WTC11 (cell line): Measurements from ENCODE around the gene SPATA18. TPM values are rescaled to one million over a fixed set of nuclear protein-coding genes. Genes with fewer than 3 reads are reported as not detected.

ENCODE experiments used
- ATAC-seq: fragments of 200-7000 bp; cut with Tn5 transposase; 2 replicates; pipeline ENCODE4 v1.10.0; 2021; ENCODE audit warnings: mild to moderate bottlenecking, moderate library complexity
- CTCF ChIA-PET: fragments of 300-600 bp; sonication (Branson Sonifier 250); formaldehyde crosslinking; loops from one replicate; lab custom pipeline; 2021; ENCODE audit warnings: antibody characterized with exemption; lab: Charles Lee
- POLR2A ChIA-PET: fragments of 350-600 bp; sonication (Branson Sonifier 250); formaldehyde crosslinking; loops from one replicate; lab custom pipeline; 2021; ENCODE audit warnings: antibody characterized with exemption; lab: Charles Lee
- DNase-seq: peaks from one replicate; pipeline ENCODE4 v3.0.0; 2021; ENCODE audit warnings: low spot score
- H3K27ac Mint-ChIP-seq: 2 replicates; pipeline ENCODE4 v1.8.0; 2021; ENCODE audit warnings: mixed read lengths
- H3K27me3 Mint-ChIP-seq: 2 replicates; pipeline ENCODE4 v1.8.0; 2021; ENCODE audit warnings: low read depth, mild to moderate bottlenecking, moderate library complexity, mixed read lengths
- H3K36me3 Mint-ChIP-seq: 2 replicates; pipeline ENCODE4 v1.8.0; 2021; ENCODE audit warnings: mixed read lengths
- H3K4me1 Mint-ChIP-seq: 2 replicates; pipeline ENCODE4 v1.8.0; 2022; ENCODE audit warnings: mixed read lengths
- H3K4me3 Mint-ChIP-seq: 2 replicates; pipeline ENCODE4 v1.8.0; 2021; ENCODE audit warnings: mild to moderate bottlenecking, moderate library complexity, mixed read lengths
- H3K9me3 Mint-ChIP-seq: 2 replicates; pipeline ENCODE4 v1.8.0; 2021; ENCODE audit warnings: mixed read lengths
- FOXJ3 ChIP-seq: sonication (generic); formaldehyde crosslinking; IDR thresholded peaks from 2 replicates; pipeline ENCODE4 v1.9.0; 2021; ENCODE audit warnings: missing genetic modification reagents, mild to moderate bottlenecking, borderline replicate concordance
- FOXP4 ChIP-seq: sonication (generic); formaldehyde crosslinking; IDR thresholded peaks from 2 replicates; pipeline ENCODE4 v1.8.0; 2022; ENCODE audit warnings: mild to moderate bottlenecking, missing genetic modification reagents
- HMGA2 ChIP-seq: fragments of 250-450 bp; sonication (Bioruptor Pico); IDR thresholded peaks from 2 replicates; pipeline ENCODE4 v1.4.0; 2021; ENCODE audit warnings: mild to moderate bottlenecking, moderate library complexity
- NFYB ChIP-seq: sonication (generic); formaldehyde crosslinking; conservative IDR thresholded peaks from 2 replicates; pipeline ENCODE4 v1.8.0; 2022; ENCODE audit warnings: low read depth, missing genetic modification reagents
- OVOL2 ChIP-seq: fragments of 250-450 bp; sonication (Bioruptor Pico); IDR thresholded peaks from 2 replicates; pipeline ENCODE4 v1.9.0; 2021; ENCODE audit warnings: mild to moderate bottlenecking, borderline replicate concordance
- PRRX2 ChIP-seq: fragments of 250-450 bp; sonication (Bioruptor Pico); IDR thresholded peaks from 2 replicates; pipeline ENCODE4 v1.8.0; 2021; ENCODE audit warnings: mild to moderate bottlenecking
- RORB ChIP-seq: fragments of 250-450 bp; sonication (Bioruptor Pico); IDR thresholded peaks from 2 replicates; pipeline ENCODE4 v1.9.0; 2021; ENCODE audit warnings: mild to moderate bottlenecking
- SOX15 ChIP-seq: fragments of 250-450 bp; sonication (Bioruptor Pico); IDR thresholded peaks from 2 replicates; pipeline ENCODE4 v1.9.0; 2021; ENCODE audit warnings: mild to moderate bottlenecking
- TEAD1 ChIP-seq: sonication (generic); formaldehyde crosslinking; IDR thresholded peaks from 2 replicates; pipeline ENCODE4 v1.8.0; 2022; ENCODE audit warnings: mild to moderate bottlenecking, missing genetic modification reagents
- ZNF121 ChIP-seq: sonication (generic); formaldehyde crosslinking; IDR thresholded peaks from 2 replicates; pipeline ENCODE4 v1.8.0; 2023; ENCODE audit warnings: missing genetic modification reagents
- ZNF138 ChIP-seq: sonication (generic); formaldehyde crosslinking; conservative IDR thresholded peaks from 2 replicates; pipeline ENCODE4 v1.8.1; 2022; ENCODE audit warnings: mild to moderate bottlenecking, moderate library complexity, missing genetic modification reagents
- ZNF232 ChIP-seq: sonication (generic); formaldehyde crosslinking; IDR thresholded peaks from 2 replicates; pipeline ENCODE4 v1.8.0; 2022; ENCODE audit warnings: mild to moderate bottlenecking, missing genetic modification reagents
- ZNF263 ChIP-seq: sonication (generic); formaldehyde crosslinking; IDR thresholded peaks from 2 replicates; pipeline ENCODE4 v1.8.1; 2022; ENCODE audit warnings: low read depth, mild to moderate bottlenecking, moderate library complexity, missing genetic modification reagents
- ZNF423 ChIP-seq: fragments of 250-450 bp; sonication (Bioruptor Pico); IDR thresholded peaks from 2 replicates; pipeline ENCODE4 v2.1.2; 2022; ENCODE audit warnings: mild to moderate bottlenecking, moderate library complexity
- total RNA-seq: library from RNA; stranded (reverse); gene quantifications from 3 replicates; pipeline ENCODE4 v1.2.3, GENCODE V29; 2021
- TF ChIP-seq, protein P1 (sequence below): sonication (generic); formaldehyde crosslinking; IDR thresholded peaks from 2 replicates; pipeline ENCODE4 v1.8.1; 2022; ENCODE audit warnings: low read depth, mild to moderate bottlenecking, moderate library complexity, missing genetic modification reagents, borderline replicate concordance
- TF ChIP-seq, protein P2 (sequence below): sonication (generic); formaldehyde crosslinking; IDR thresholded peaks from 2 replicates; pipeline ENCODE4 v1.8.1; 2022; ENCODE audit warnings: missing genetic modification reagents, borderline replicate concordance
- TF ChIP-seq, protein P3 (sequence below): fragments of 250-450 bp; sonication (Bioruptor Pico); IDR thresholded peaks from 2 replicates; pipeline ENCODE4 v1.9.0; 2021; ENCODE audit warnings: mild to moderate bottlenecking, borderline replicate concordance

SPATA18 gene
- total RNA-seq, 1 experiment from 2014 or later, result 6.6 TPM

DNA sequence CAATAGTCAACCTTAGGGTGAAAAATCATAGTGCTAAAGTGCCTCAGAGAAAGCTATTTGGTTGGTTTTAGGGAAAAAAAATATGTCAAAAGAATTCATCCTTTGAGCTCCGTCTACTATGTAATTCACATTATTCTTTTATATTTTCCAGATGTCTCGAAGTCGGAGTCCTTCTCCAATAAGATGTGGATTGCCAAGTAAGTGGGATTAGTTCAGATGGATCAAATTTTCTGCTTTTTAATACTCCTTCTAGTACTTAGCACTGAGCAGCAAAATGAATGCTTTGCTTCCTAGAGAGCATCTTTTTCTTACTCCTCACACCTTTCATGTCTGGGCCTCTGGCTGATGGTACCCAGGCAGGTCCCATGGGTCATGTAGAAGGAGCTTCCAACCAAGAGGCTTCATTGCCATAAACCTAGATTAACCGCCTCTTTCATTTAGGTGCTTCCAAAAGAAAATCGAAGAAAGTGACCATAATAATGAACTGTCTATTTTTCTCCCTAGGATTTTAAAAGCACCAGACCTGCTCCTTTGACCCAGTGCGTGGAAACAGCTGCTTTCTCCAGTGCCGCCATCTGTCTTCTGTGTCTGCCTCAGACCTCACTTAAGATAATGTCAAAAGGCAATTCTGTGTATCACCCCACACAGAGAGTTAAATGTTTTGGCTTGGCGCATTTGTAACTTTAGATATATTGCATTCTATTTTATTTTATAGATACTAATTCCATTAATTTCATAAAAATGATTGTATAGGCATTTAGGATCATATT is 43.5 kb downstream of the SPATA18 start:
- POLR2A ChIA-PET, result no interaction called here

DNA sequence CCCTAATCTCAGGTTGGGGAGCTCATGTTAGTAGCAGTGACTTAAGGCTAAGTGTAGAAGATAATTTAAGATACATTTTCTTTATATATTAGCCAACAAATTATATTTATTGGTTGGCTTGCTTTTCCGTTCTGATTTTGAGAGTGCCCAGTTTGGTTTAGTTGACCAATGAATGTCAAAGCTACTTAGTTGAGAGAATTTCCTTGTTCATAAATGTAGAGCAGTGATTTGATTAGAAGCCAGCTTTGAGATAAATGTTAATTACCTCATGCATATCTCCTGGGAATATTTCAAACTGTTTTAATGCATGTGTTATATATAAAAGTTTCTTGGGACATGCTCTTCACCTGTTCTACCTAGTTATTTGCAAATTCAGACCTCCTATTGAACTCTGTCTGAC is 44.3 kb downstream of the SPATA18 start:
- ChIA-PET POLR2A (no interaction called here), CTCF (no interaction called here)
- Mint-ChIP-seq H3K4me1 (0 out of 2 replicates have a peak, but pooled peaks cover 2% of the 10 kb centered on the region), H3K4me3 (no peak overlapping the region), H3K27ac (no peak overlapping the region), H3K27me3 (no peaks in the 10 kb centered on the region), H3K36me3 (no peaks in the 10 kb centered on the region), H3K9me3 (no peaks in the 10 kb centered on the region)
- ATAC-seq (no peak), DNase-seq (no peak)
- TF ChIP-seq TEAD1 (CRISPR knock-in tag), result no peak
- TF ChIP-seq PRRX2 (CRISPR knock-in tag), result no peak
- TF ChIP-seq ZNF138 (CRISPR knock-in tag), result no peak
- TF ChIP-seq NFYB (CRISPR knock-in tag), result no peak
- TF ChIP-seq HMGA2, result no peak
- TF ChIP-seq, protein P1, sequence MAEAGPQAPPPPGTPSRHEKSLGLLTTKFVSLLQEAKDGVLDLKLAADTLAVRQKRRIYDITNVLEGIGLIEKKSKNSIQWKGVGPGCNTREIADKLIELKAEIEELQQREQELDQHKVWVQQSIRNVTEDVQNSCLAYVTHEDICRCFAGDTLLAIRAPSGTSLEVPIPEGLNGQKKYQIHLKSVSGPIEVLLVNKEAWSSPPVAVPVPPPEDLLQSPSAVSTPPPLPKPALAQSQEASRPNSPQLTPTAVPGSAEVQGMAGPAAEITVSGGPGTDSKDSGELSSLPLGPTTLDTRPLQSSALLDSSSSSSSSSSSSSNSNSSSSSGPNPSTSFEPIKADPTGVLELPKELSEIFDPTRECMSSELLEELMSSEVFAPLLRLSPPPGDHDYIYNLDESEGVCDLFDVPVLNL (CRISPR knock-in tag), result no peak
- TF ChIP-seq RORB, result no peak
- no peak for TF ChIP-seq FOXP4

More for the DNA sequence above, 43.5 kb downstream of the SPATA18 start:
- H3K4me1 Mint-ChIP-seq, result 0 out of 2 replicates have a peak, but pooled peaks cover 2% of the 10 kb centered on the region
- no peaks in the 10 kb centered on the region for H3K36me3 Mint-ChIP-seq
- ATAC-seq (no peak), DNase-seq (no peak)
- no peaks in the 10 kb centered on the region for H3K9me3 Mint-ChIP-seq
- TF ChIP-seq HMGA2 (no peak), ZNF232 (CRISPR knock-in tag) (no peak), FOXP4 (no peak), OVOL2 (CRISPR knock-in tag) (no peak), ZNF263 (CRISPR knock-in tag) (no peak), ZNF121 (CRISPR knock-in tag) (no peak), SOX15 (CRISPR knock-in tag) (no peak), ZNF423 (no peak), FOXJ3 (no peak)
- TF ChIP-seq, protein P2, sequence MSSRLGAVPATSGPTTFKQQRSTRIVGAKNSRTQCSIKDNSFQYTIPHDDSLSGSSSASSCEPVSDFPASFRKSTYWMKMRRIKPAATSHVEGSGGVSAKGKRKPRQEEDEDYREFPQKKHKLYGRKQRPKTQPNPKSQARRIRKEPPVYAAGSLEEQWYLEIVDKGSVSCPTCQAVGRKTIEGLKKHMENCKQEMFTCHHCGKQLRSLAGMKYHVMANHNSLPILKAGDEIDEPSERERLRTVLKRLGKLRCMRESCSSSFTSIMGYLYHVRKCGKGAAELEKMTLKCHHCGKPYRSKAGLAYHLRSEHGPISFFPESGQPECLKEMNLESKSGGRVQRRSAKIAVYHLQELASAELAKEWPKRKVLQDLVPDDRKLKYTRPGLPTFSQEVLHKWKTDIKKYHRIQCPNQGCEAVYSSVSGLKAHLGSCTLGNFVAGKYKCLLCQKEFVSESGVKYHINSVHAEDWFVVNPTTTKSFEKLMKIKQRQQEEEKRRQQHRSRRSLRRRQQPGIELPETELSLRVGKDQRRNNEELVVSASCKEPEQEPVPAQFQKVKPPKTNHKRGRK (CRISPR knock-in tag), result no peak
- TF ChIP-seq, protein P1 (CRISPR knock-in tag), result no peak
- TF ChIP-seq, protein P3, sequence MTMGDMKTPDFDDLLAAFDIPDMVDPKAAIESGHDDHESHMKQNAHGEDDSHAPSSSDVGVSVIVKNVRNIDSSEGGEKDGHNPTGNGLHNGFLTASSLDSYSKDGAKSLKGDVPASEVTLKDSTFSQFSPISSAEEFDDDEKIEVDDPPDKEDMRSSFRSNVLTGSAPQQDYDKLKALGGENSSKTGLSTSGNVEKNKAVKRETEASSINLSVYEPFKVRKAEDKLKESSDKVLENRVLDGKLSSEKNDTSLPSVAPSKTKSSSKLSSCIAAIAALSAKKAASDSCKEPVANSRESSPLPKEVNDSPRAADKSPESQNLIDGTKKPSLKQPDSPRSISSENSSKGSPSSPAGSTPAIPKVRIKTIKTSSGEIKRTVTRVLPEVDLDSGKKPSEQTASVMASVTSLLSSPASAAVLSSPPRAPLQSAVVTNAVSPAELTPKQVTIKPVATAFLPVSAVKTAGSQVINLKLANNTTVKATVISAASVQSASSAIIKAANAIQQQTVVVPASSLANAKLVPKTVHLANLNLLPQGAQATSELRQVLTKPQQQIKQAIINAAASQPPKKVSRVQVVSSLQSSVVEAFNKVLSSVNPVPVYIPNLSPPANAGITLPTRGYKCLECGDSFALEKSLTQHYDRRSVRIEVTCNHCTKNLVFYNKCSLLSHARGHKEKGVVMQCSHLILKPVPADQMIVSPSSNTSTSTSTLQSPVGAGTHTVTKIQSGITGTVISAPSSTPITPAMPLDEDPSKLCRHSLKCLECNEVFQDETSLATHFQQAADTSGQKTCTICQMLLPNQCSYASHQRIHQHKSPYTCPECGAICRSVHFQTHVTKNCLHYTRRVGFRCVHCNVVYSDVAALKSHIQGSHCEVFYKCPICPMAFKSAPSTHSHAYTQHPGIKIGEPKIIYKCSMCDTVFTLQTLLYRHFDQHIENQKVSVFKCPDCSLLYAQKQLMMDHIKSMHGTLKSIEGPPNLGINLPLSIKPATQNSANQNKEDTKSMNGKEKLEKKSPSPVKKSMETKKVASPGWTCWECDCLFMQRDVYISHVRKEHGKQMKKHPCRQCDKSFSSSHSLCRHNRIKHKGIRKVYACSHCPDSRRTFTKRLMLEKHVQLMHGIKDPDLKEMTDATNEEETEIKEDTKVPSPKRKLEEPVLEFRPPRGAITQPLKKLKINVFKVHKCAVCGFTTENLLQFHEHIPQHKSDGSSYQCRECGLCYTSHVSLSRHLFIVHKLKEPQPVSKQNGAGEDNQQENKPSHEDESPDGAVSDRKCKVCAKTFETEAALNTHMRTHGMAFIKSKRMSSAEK (CRISPR knock-in tag), result no peak
- H3K27me3 Mint-ChIP-seq, result no peaks in the 10 kb centered on the region
- no peak overlapping the region for H3K27ac Mint-ChIP-seq
- H3K4me3 Mint-ChIP-seq, result no peak overlapping the region
- CTCF ChIA-PET, result interaction anchor here (1.0 kb wide), 1 partner anchor 14 kb away, joined by 3 read pairs; no protein-coding TSS in a partner anchor
